Measurements from ENCODE around the gene SALL4.

GRCh38 chr20:51775241-51775640 lies 27.1 kb downstream of the SALL4 start:
- no peak for TF ChIP-seq MAX (IDR thresholded peaks at IDR 0.05; ENCODE audit: insufficient read depth, insufficient read length)
- TF ChIP-seq CTCF (IDR thresholded peaks at IDR 0.05; ENCODE audit: extremely low read depth in 1 of 2, insufficient read depth in 1 of 2, low read depth in 1 of 2, low read length in 2 of 2), result no peak
- no peak for TF ChIP-seq EZH2 (IDR thresholded peaks at IDR 0.05; ENCODE audit: borderline replicate concordance, low read depth, low read length, severe bottlenecking)
- TF ChIP-seq POLR2A (IDR thresholded peaks at IDR 0.05; ENCODE audit: low read depth, low read length), result no peak
- no peak for TF ChIP-seq FOS (IDR thresholded peaks at IDR 0.05; ENCODE audit: borderline replicate concordance, insufficient read depth, low read length)

Data from endothelial cell of umbilical vein (primary cell).